ENCODE results near the gene DGKB. TPM values are rescaled to one million over a fixed set of nuclear protein-coding genes. Genes with fewer than 3 reads are reported as not detected.

The DGKB gene
- total RNA-seq, 1 donor from 2014 or later = 2.9 TPM

- no peak for DNase-seq
These were observed 455.7 kb downstream of the DGKB start for GRCh38 chr7:14446829-14447228.

- DNase-seq = no peak
These were observed 456.3 kb downstream of the DGKB start for GRCh38 chr7:14446219-14446618.

GRCh38 chr7:14438366-14438765, 464.2 kb downstream of the DGKB start:
- DNase-seq = no peak

GRCh38 chr7:14436878-14437277, 465.7 kb downstream of the DGKB start:
- DNase-seq = no peak

DNA sequence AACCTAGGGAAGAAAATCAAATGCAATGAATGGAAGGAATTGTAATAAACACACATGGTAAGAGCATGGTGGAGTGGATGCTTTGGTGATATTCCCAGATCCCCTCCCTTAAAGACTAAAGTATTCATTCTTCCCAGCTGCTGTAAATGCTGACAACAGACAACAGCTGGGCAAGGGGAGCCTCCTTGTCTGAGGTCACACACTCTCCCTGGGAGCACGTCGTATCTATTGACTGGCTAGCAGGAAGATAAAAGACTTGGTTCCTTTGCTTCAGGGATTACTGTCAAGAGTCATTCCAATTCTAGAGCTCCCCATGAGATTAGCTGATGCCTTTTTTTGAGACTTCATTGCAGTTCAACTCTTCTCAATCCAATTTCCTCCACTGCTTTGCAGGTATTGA, 469.6 kb downstream of the DGKB start:
- DNase-seq = no peak

DNA sequence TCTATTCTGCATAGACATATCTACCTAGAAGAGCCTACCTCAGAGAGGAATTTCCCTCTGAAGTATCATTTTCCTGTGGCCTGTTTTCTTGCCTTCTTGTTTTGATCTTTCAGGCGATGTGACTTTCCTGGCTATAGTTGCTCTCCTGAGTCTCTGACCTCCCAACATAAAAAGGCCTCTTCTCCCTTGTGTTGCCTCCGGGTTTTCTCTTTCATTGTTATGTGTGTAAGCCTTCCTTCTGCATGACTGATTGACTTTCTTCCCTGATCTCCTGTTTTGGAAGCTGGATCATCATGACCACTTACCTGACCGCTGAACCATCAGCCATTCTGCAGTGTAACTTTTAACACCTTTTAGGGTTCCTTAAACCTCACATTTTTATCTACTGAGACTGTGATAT, 471.6 kb downstream of the DGKB start:
- no peak for DNase-seq

DNA sequence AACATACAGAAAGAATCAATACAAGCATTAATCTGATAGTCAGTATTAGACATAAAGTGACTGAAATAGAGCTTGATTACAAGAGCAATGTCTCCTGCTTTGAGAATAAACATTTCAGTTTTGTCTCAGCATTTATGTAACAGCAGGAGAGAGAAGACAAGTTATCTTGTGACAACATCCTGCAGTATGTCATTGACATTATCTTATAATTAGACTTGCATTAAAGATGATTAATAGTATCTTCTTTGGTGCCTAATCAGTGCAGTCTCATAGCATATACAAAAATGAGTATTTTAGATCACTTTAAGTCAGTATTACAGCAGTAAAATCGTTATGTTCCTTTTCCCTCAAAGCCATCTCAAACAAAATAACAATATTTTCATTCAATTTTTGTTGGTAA, 477.0 kb downstream of the DGKB start:
- DNase-seq = no peak

- no peak for DNase-seq
These were observed 477.9 kb downstream of the DGKB start for GRCh38 chr7:14424675-14425074.

GRCh38 chr7:14420768-14421167, 481.8 kb downstream of the DGKB start:
- no peak for DNase-seq

- DNase-seq = no peak
These were observed 483.0 kb downstream of the DGKB start for GRCh38 chr7:14419531-14419930.

DNA sequence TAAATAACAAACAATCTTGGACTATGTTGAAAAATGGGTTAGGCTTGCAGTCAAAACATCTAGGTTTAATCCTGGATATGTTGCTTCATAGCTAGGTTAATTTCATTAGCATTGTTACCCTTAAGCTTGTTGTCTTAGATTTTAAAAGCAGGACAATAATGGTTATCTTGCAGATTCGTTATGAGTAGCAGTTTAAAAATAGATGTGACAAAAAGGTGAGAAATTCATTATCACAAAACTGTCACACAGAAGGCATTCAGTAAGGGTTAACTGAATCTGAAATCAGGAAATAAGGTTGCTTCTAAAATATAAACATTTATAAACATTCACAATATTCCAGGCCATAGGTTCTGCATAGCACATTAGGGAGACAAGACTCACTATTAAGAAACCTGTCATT, 483.9 kb downstream of the DGKB start:
- DNase-seq = no peak

- DNase-seq = no peak
These were observed 488.1 kb downstream of the DGKB start for GRCh38 chr7:14414274-14414986.

- DNase-seq = no peak
These were observed 495.1 kb downstream of the DGKB start for GRCh38 chr7:14407246-14408015.

DNA sequence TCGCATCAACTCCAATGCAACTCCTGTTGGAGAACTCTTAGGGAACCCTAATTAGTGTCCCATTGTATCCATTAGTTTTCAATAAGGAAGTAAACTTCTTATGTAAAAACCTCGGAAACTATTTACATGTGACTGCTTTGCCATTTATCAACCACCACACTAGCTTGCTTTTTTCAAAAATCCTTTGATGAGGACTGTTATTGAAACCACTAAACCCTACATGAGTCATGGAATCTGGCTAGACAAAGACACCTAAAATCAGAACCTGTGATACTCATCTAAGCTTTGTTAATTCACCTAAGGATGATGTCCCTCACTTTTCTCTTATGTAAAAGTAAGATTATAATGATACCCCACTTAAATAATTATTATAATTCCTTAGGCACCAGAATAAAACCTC, 499.0 kb downstream of the DGKB start:
- DNase-seq = no peak

DNA sequence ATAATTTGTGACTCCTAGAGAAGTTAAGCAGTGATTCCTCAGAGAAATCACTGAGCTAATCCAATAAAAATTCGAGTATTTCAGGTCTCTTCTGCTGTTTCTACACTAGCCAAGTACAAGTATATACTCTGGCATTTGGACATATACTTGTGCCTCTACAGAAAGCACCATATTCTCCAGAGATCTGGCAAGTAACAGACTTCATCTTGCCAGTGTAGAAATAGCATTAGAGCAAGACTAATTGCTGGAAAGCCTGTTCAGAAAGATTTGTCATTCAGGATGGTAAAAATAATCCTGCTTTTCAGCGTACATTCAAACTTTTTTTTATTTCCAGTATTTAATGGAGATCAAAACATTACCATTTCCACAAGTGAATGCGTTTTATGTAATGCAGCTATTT, 502.3 kb downstream of the DGKB start:
- DNase-seq = no peak

DNA sequence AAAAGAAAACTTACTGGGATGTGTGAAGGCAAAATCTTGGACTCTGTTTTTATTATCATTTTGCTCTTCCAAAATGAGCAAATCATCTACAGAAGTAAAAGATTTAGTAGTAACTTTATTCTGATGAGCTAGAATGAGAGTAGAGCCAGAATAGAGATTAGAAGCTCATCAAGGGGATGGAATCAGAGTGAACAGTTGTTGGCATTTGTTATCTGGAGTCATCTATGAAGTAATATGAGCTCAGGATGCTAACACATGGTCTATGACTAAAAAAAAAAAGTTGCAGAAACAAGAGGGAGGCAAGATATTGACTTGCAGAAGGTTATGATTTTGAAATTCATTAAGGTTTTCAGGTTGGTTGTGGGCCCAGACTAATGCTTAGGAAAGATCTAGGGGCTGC, 504.0 kb downstream of the DGKB start:
- DNase-seq = no peak

DNA sequence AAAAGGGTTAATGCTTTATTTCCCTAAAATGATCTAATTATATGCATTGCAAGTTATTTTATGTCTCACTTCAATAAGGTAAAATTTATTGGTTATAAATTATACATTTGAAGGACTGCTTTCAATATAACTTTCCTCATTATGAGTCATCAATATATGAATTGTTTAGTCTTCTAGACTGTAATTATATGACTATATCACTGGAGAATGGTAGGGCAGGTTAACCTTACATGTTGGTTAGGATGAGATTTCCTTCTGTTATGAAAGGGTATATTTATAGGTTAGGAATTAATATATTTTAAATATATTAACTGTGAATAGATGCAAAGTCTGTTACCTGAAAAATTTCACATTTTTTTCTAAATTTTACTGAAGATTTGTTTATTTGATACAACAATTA, 506.7 kb downstream of the DGKB start:
- DNase-seq = no peak

GRCh38 chr7:14394786-14395185, 507.8 kb downstream of the DGKB start:
- no peak for DNase-seq

DNA sequence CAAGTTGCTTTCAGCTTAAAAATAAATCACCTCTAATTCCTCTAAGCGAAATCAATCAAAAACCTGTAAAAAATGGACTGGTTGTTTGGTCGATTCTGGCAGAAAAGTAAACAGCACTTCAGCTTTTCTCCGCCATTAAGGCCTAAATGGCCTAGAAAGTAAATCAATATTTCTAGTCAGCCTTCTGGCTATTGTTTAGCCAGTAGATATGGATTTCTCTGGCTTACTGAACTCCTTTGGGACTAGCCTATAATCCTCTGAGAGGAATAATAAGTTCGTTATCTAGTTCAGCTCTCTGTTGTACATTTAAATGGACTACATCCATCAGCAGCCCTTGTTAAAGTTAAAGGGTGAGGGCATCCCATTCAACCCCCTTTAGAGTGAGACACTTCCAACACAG, 513.0 kb downstream of the DGKB start:
- DNase-seq = no peak

- DNase-seq = no peak
These were observed 513.4 kb downstream of the DGKB start for GRCh38 chr7:14389181-14389591.

GRCh38 chr7:14385074-14385473, 517.5 kb downstream of the DGKB start:
- DNase-seq = no peak

- no peak for DNase-seq
These were observed 520.6 kb downstream of the DGKB start for GRCh38 chr7:14381936-14382335.

- no peak for DNase-seq
These were observed 521.2 kb downstream of the DGKB start for GRCh38 chr7:14381306-14381705.

GRCh38 chr7:14380881-14381280, 521.7 kb downstream of the DGKB start:
- no peak for DNase-seq

Data from skin of body (tissue), 2 donors.